Measurements from ENCODE around the gene PTPRD.

PTPRD gene

DNA sequence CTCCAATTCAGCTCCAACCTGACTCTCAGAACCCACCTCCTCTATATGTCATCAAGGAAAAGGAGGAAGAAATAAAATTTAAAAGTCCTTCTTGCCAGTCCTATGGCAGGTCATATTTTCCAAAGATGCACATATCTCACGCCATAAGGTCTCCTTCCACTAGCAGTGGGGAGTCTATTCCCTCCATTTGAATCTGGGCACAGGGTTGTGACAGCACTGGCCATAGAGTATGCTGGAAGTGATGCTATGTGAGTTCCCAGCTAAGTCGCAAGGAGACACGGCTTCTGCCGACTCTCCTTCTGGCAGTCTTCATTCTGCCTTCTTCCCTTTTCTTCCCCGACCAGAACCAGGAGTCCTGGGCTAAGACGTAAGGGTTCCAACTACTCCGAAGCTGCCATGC is 1929.3 kb downstream of the PTPRD start:
- H3K36me3 Mint-ChIP-seq (ENCODE audit: low read depth): no peaks in the 10 kb centered on the region
- no peak overlapping the region for H3K27ac Mint-ChIP-seq
- H3K4me3 Mint-ChIP-seq: no peak overlapping the region
- ATAC-seq: no peak
- H3K9me3 Mint-ChIP-seq: no peaks in the 10 kb centered on the region
- no peak for DNase-seq
- H3K27me3 Mint-ChIP-seq: no peaks in the 10 kb centered on the region
- H3K4me1 Mint-ChIP-seq: no peaks in the 10 kb centered on the region

DNA sequence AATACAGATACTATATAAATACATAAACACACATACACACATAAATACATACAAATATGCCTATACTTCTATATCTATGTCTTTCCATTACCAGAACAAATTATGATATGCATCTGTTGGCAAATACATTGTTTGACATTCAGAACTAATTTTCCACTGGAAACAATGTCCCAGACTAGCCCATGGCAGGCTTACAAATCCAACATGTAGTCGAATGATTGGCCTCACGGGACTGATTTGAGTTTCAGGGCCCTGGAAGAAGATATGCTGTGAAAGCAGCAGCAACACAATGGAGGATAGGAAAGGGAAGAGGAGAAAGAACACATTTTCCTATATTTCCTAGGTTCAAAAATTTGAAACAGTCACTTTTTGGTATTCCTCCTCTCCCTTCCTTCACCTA is 1932.1 kb downstream of the PTPRD start:
- H3K9me3 Mint-ChIP-seq: no peaks in the 10 kb centered on the region
- no peak overlapping the region for H3K4me3 Mint-ChIP-seq
- peaks cover 1% of the 10 kb centered on the region for H3K27me3 Mint-ChIP-seq
- no peaks in the 10 kb centered on the region for H3K4me1 Mint-ChIP-seq
- no peaks in the 10 kb centered on the region for H3K36me3 Mint-ChIP-seq (ENCODE audit: low read depth)
- DNase-seq (no peak), ATAC-seq (no peak)
- H3K27ac Mint-ChIP-seq: no peak overlapping the region

DNA sequence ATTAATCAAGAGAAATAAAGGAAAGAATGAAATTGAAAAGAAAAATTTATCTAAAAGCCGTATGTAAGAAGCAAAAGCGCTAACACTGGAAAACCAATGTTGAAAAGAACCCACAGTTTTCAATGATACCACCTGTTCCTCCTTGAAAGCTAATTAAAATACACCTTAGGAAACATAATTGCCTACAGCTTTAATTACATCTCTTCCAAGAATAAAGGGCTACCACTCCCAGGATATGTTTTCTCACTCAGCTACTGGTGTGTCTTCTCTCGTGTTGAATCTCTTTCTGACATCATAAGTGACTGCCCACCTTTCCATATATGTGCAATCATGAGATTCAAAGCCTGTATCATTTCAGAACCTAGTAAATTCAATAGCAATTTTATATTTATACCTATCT is 1932.6 kb downstream of the PTPRD start:
- peaks cover 1% of the 10 kb centered on the region for H3K27me3 Mint-ChIP-seq
- no peak for DNase-seq
- H3K36me3 Mint-ChIP-seq (ENCODE audit: low read depth): no peaks in the 10 kb centered on the region
- H3K4me3 Mint-ChIP-seq: no peak overlapping the region
- no peak for ATAC-seq
- H3K27ac Mint-ChIP-seq: no peak overlapping the region
- H3K9me3 Mint-ChIP-seq: no peaks in the 10 kb centered on the region
- H3K4me1 Mint-ChIP-seq: no peaks in the 10 kb centered on the region

DNA sequence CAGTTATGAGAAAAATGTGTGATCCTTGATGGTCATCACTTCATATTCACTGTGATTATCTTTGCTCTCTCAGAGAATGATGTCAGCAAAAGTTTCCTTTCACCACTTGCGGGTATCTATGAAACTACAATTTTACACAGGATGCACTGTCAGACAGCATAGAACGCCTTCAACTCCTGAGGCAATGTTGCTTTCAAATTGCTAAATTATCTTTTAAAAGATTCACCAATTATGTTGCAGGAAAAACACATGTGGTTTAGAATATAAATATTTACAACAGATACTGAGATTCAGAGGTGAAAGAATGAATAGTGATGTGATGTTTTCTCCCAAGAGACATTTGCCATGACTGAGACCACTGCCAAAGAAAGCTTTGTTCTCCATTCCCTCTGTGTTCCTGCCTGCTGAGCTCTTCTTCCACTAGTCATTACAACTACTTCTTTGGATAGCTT is 1933.4 kb downstream of the PTPRD start:
- no peaks in the 10 kb centered on the region for H3K4me1 Mint-ChIP-seq
- no peaks in the 10 kb centered on the region for H3K9me3 Mint-ChIP-seq
- H3K36me3 Mint-ChIP-seq (ENCODE audit: low read depth): no peaks in the 10 kb centered on the region
- no peak overlapping the region for H3K27ac Mint-ChIP-seq
- DNase-seq (no peak), ATAC-seq (no peak)
- peaks cover 1% of the 10 kb centered on the region for H3K27me3 Mint-ChIP-seq
- no peak overlapping the region for H3K4me3 Mint-ChIP-seq

DNA sequence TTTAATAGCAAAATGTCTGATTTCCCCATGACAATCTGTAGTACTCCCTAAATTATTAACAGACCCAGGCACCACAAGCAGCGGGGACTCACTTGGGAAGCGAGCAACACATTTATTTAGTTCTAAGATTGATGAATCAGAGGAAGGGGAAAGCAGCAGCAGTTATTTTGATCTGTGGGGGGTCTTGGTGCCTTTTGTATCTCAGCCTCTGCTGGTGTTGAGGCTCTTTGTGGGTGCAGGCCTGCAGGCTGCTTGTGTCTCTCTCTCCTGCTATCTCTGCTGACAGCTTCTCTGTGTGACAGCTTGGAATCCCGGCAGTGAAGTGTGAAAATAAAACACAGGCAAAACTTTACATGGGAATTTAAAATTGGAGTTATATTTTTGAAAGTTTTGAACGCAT is 1935.1 kb downstream of the PTPRD start:
- Mint-ChIP-seq H3K36me3 (ENCODE audit: low read depth) (no peaks in the 10 kb centered on the region), H3K27ac (no peak overlapping the region), H3K4me1 (no peaks in the 10 kb centered on the region), H3K4me3 (no peak overlapping the region), H3K27me3 (peaks cover 1% of the 10 kb centered on the region), H3K9me3 (no peaks in the 10 kb centered on the region)
- no peak for ATAC-seq
- no peak for DNase-seq

DNA sequence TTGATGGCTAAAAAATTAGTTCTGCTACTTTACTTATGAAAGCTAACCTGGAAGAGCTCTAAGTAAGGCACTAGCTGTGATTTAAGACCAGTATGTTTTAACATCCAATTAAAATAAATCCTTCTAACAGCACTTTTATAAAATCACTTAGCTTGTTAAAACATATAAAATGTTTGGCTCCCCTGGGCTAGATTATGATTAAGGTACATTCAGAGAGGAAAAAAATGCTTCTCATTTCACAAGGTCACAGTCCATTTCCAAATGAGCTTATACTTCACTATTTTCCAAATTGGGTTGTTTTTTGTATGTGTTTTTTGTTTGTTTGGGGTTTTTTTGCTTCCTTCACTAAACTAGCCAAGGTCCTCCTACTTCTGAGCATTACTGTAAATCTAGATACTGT is 1938.3 kb downstream of the PTPRD start:
- ATAC-seq (no peak), DNase-seq (no peak)
- H3K36me3 Mint-ChIP-seq (ENCODE audit: low read depth): no peaks in the 10 kb centered on the region
- H3K4me3 Mint-ChIP-seq: no peak overlapping the region
- H3K4me1 Mint-ChIP-seq: no peaks in the 10 kb centered on the region
- no peak overlapping the region for H3K27ac Mint-ChIP-seq
- H3K27me3 Mint-ChIP-seq: peaks cover 1% of the 10 kb centered on the region
- H3K9me3 Mint-ChIP-seq: no peaks in the 10 kb centered on the region

DNA sequence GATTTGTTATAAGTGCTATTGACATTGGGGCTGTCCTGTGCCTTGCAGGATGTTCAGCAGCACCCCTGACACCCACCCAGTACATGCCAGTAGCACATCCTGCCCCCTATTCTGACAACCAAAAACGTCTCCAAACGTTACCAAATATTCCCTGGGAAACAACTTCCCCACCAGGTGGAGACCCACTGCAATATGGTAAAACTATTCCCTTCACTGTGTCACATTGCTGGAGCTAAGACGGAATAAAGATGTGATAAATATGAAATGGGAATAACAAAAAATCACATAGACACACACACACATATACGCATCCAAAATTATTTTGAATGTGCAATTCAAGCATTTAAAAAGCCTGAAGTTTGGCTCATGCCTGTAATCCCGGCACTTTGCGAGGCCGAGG is 1939.0 kb downstream of the PTPRD start:
- no peak for ATAC-seq
- Mint-ChIP-seq H3K27me3 (peaks cover 1% of the 10 kb centered on the region), H3K9me3 (no peaks in the 10 kb centered on the region), H3K36me3 (ENCODE audit: low read depth) (no peaks in the 10 kb centered on the region), H3K4me3 (no peak overlapping the region), H3K4me1 (no peaks in the 10 kb centered on the region), H3K27ac (no peak overlapping the region)
- no peak for DNase-seq

DNA sequence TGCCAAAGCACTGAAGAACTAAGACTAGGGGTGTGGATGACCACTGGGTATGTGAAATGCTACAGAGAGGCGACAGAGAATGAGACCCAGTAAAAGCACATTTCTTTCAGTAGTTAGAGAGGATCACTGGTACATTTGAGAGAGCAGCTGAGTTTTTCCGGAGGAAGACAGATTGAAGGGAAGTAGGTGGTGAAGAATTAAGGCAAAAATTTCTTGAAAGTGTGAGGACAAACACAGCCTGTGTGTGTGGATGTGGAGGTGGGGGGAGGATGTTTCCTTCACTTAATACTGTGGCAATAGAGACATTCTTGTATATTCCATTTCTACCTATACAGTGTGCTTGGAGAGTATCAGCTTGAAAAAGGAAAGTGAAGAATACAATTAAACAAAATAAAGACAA is 1942.1 kb downstream of the PTPRD start:
- H3K27me3 Mint-ChIP-seq: no peaks in the 10 kb centered on the region
- no peak overlapping the region for H3K27ac Mint-ChIP-seq

DNA sequence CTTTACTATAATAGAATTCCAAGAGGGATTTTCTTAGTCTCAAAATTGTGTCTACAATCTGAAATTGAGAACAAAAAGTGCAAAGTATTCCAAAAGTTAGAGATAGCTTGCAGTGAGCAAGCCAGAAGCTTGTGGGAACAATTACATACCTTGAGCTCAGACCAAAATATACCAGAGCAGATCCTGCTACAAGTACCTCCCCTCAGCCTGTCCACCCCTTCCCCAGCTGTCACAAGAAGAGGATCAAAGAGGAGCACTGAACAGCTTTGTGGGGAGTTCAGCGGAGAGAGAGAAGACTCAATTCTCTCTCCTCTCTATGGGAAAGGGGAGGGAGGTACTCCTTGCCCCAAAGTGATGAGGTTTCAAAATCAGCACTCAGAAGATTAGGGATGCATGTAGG is 1944.1 kb downstream of the PTPRD start:
- Mint-ChIP-seq H3K27me3 (no peaks in the 10 kb centered on the region), H3K4me3 (no peak overlapping the region), H3K9me3 (no peaks in the 10 kb centered on the region), H3K4me1 (no peaks in the 10 kb centered on the region), H3K36me3 (ENCODE audit: low read depth) (no peaks in the 10 kb centered on the region), H3K27ac (no peak overlapping the region)
- ATAC-seq (no peak), DNase-seq (no peak)

More for the DNA sequence above, 1942.1 kb downstream of the PTPRD start:
- no peaks in the 10 kb centered on the region for H3K36me3 Mint-ChIP-seq (ENCODE audit: low read depth)
- no peak for DNase-seq
- H3K4me1 Mint-ChIP-seq: no peaks in the 10 kb centered on the region
- H3K9me3 Mint-ChIP-seq: no peaks in the 10 kb centered on the region
- no peak for ATAC-seq
- H3K4me3 Mint-ChIP-seq: no peak overlapping the region

DNA sequence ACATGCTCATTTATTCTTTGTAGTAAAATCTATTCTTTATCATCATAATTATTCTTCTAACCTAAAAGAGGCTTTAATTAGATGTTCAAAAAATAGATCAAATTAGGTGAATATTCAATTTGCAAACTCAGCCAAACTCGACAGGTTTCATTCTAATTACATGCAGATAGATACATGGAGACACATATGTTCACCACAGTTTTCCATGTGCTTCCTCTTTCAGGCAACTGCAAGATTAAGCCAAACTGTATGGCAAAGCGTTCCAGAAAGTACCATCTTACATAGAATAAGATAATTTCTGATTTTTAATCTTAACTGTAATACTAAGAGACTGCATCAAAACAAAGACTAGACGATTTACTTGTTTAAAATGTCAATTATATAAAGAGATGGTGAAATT is 1944.6 kb downstream of the PTPRD start:
- Mint-ChIP-seq H3K9me3 (no peaks in the 10 kb centered on the region), H3K27ac (no peak overlapping the region), H3K36me3 (ENCODE audit: low read depth) (no peaks in the 10 kb centered on the region), H3K4me1 (no peaks in the 10 kb centered on the region), H3K4me3 (no peak overlapping the region), H3K27me3 (no peaks in the 10 kb centered on the region)
- DNase-seq (no peak), ATAC-seq (no peak)

DNA sequence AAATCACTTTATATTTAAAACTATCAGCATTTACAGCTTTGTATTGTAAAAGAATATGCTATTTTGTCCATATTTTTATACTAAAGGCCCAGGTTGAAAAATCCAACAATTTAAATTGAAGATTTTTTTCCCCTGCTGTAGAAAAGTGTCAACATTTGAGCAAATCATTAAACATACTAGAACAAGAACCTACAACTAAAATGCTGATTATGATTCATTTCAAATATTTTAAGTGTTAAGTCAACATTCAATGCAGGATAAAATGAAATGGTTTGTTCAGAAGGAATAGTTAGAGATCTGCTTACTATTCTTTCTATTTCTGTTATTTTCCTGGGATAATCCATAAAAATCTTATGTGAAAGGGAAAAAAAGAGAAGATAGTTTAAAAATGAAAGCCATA is 1946.7 kb downstream of the PTPRD start:
- H3K27ac Mint-ChIP-seq: no peak overlapping the region
- no peaks in the 10 kb centered on the region for H3K27me3 Mint-ChIP-seq
- no peaks in the 10 kb centered on the region for H3K9me3 Mint-ChIP-seq
- DNase-seq (no peak), ATAC-seq (no peak)
- H3K4me1 Mint-ChIP-seq: no peaks in the 10 kb centered on the region
- no peaks in the 10 kb centered on the region for H3K36me3 Mint-ChIP-seq (ENCODE audit: low read depth)
- no peak overlapping the region for H3K4me3 Mint-ChIP-seq

DNA sequence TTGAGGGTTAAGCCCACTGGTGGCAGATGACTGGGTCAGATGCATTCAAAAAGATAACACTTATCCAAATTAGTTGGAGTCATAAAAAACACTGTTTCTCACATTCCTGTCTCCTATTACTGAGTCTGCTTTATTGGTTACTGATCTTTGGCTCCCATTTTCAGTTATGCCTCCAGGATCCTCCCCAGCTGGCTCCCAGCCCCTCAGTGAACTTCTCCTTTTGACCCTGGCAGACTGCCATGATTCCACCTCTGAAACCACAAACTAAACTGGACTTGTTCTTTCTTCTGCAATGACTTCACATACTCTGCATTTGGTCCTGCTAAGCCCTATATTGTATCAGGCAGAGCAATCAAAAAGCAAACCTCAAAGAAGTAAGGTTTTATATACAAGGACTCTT is 1952.4 kb downstream of the PTPRD start:
- no peaks in the 10 kb centered on the region for H3K27me3 Mint-ChIP-seq
- no peak overlapping the region for H3K4me3 Mint-ChIP-seq
- ATAC-seq (no peak), DNase-seq (no peak)
- H3K36me3 Mint-ChIP-seq (ENCODE audit: low read depth): no peaks in the 10 kb centered on the region
- no peak overlapping the region for H3K27ac Mint-ChIP-seq
- no peaks in the 10 kb centered on the region for H3K4me1 Mint-ChIP-seq
- H3K9me3 Mint-ChIP-seq: no peaks in the 10 kb centered on the region

DNA sequence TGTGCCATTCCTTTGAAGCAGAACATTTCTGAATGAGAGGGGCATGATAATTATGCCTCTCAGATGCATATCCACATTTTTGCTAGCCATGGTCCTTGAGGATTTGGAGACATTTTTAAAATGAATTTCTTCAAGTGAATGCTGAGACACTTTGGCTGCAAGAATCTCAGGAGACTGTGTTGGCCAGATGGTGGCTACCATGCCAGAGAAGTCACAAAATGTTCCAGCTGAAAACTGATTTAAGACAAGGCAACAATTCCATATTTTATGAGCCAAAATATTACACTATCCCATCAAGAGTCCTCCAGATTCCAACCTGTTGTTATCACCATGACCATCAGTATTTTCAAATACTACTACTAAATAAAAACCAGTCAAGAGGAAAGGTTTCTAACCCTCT is 1953.7 kb downstream of the PTPRD start:
- Mint-ChIP-seq H3K4me3 (no peak overlapping the region), H3K27ac (no peak overlapping the region), H3K36me3 (ENCODE audit: low read depth) (no peaks in the 10 kb centered on the region), H3K9me3 (no peaks in the 10 kb centered on the region), H3K4me1 (no peaks in the 10 kb centered on the region), H3K27me3 (no peaks in the 10 kb centered on the region)
- no peak for ATAC-seq
- no peak for DNase-seq

DNA sequence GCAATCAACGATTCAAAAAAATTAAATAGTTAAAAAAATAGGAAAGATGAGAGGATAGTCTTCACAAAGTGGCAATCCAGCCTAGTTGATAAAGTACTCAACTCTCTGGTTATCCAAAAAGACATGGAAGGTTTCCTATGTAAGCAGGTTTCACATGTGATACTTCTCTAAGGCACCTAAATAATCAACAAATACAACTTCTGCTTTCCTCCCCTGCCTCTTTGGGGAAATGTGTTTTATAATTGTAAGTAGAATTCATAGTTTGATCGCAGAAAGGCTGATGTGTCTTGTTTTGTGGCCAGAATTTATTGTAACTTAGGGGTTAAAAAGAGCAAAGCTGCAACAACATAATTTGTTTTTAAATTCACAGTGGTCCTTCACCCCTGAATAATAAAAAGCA is 1957.7 kb downstream of the PTPRD start:
- H3K4me1 Mint-ChIP-seq: no peaks in the 10 kb centered on the region
- no peaks in the 10 kb centered on the region for H3K9me3 Mint-ChIP-seq
- no peaks in the 10 kb centered on the region for H3K36me3 Mint-ChIP-seq (ENCODE audit: low read depth)
- H3K4me3 Mint-ChIP-seq: no peak overlapping the region
- no peak for DNase-seq
- no peak overlapping the region for H3K27ac Mint-ChIP-seq
- H3K27me3 Mint-ChIP-seq: no peaks in the 10 kb centered on the region
- no peak for ATAC-seq

DNA sequence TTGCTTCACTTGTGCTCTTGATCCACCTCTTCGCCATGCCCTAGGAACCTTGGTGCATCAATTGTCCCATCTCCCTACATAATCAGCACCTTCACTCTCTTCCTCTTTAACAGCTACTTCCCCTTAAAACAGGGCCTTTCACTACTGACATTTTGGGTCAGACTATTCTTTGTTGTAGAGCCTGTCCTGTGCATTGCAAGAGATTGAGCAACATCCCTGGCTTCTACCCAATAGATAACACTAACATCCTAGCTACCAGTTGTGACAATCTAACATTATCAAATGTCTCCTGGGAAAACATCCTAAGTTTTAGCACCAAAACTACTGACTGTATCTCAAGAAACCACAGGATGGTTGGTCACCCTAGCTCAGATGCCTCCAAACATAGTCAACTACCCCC is 1958.9 kb downstream of the PTPRD start:
- H3K27me3 Mint-ChIP-seq: no peaks in the 10 kb centered on the region
- ATAC-seq (no peak), DNase-seq (no peak)
- no peak overlapping the region for H3K4me3 Mint-ChIP-seq
- H3K36me3 Mint-ChIP-seq (ENCODE audit: low read depth): no peaks in the 10 kb centered on the region
- H3K9me3 Mint-ChIP-seq: no peaks in the 10 kb centered on the region
- H3K27ac Mint-ChIP-seq: no peak overlapping the region
- H3K4me1 Mint-ChIP-seq: no peaks in the 10 kb centered on the region

DNA sequence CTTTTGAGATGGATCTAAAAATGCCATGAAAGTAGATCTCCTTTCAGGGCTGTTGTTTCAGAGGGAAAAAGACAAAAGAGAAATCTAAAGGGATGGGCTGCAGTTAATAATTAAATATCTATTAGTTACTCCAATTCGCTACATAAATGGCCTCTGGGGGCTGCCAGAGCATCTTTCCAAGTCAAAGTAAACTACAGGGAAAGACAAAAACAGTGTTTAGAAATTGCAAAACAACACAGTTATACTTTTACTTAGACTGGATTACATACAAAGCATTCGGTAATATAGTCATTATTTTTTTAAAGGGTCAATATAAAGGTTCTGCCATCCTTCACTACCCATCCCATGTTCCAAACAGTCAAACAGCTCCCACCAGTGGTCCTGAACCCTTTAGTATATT is 1959.7 kb downstream of the PTPRD start:
- no peaks in the 10 kb centered on the region for H3K4me1 Mint-ChIP-seq
- no peak overlapping the region for H3K4me3 Mint-ChIP-seq
- no peak for DNase-seq
- no peak for ATAC-seq
- H3K36me3 Mint-ChIP-seq (ENCODE audit: low read depth): no peaks in the 10 kb centered on the region
- H3K27me3 Mint-ChIP-seq: no peaks in the 10 kb centered on the region
- no peak overlapping the region for H3K27ac Mint-ChIP-seq
- H3K9me3 Mint-ChIP-seq: no peaks in the 10 kb centered on the region

Measured in activated naive CD8-positive, alpha-beta T cell treated with anti-CD3 and anti-CD28 coated beads, Interleukin-2, amount 50 U/mL, for 24 hours (primary cell).